ENCODE measurements around the gene MAD1L1.
"Not testable (repeated sequence)": the region's sequence is repeated elsewhere in the genome, so short reads cannot be mapped to it uniquely, and the experiment has no call there.

Gene MAD1L1

DNA sequence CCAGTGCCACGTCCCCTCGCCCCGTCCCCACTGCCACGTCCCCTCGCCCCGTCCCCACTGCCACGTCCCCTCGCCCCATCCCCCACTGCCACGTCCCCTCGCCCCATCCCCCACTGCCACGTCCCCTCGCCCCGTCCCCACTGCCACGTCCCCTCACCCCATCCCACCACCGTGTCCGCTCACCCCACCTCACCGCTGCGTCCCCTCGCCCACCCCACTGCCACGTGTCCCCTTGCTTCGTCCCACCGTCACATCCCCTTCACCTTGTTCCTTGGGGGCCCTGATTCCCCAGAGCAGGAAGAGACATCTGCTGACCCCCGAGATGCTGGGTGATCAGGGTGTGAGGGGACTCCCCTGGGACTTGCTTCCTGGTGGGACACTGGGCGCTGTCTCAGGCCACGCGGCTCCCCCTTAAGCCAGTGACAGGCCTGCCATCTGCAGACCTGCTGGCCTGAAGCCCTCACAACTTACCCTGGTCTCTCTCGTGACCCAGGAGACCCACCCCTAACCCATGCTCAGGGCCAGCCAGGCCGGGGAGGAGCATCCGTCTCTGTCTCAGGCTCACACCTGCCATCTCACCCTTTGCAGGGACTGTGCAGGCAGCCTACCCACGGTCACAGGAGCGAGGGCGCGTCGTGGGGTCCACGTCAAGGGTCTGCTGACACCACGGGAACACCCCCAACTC, 302.2 kb downstream of the MAD1L1 start:
- H3K9me3 ChIP-seq (ENCODE audit: severe bottlenecking): no peaks in the 10 kb centered on the region

GRCh38 chr7:1929349-1929925, 303.3 kb downstream of the MAD1L1 start:
- H3K9me3 ChIP-seq (ENCODE audit: severe bottlenecking); H3K27ac ChIP-seq (ENCODE audit: poor library complexity, severe bottlenecking); H3K4me3 ChIP-seq (ENCODE audit: severe bottlenecking); H3K27me3 ChIP-seq (ENCODE audit: insufficient read depth, poor library complexity, severe bottlenecking); H3K4me1 ChIP-seq (ENCODE audit: insufficient read depth, poor library complexity, severe bottlenecking); DNase-seq (ENCODE audit: low spot score); ATAC-seq (ENCODE audit: low read depth); H3K36me3 ChIP-seq (ENCODE audit: low read depth): not testable (repeated sequence)

More for the DNA sequence above, 302.2 kb downstream of the MAD1L1 start:
- TF ChIP-seq, protein P1, sequence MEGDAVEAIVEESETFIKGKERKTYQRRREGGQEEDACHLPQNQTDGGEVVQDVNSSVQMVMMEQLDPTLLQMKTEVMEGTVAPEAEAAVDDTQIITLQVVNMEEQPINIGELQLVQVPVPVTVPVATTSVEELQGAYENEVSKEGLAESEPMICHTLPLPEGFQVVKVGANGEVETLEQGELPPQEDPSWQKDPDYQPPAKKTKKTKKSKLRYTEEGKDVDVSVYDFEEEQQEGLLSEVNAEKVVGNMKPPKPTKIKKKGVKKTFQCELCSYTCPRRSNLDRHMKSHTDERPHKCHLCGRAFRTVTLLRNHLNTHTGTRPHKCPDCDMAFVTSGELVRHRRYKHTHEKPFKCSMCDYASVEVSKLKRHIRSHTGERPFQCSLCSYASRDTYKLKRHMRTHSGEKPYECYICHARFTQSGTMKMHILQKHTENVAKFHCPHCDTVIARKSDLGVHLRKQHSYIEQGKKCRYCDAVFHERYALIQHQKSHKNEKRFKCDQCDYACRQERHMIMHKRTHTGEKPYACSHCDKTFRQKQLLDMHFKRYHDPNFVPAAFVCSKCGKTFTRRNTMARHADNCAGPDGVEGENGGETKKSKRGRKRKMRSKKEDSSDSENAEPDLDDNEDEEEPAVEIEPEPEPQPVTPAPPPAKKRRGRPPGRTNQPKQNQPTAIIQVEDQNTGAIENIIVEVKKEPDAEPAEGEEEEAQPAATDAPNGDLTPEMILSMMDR (IDR thresholded peaks at IDR 0.05; ENCODE audit: poor library complexity, severe bottlenecking): no peak
- ATAC-seq (ENCODE audit: low read depth): no peak
- Histone ChIP-seq H3K27me3 (ENCODE audit: insufficient read depth, poor library complexity, severe bottlenecking) (no peaks in the 10 kb centered on the region), H3K4me1 (ENCODE audit: insufficient read depth, poor library complexity, severe bottlenecking) (peaks cover 5% of the 10 kb centered on the region), H3K36me3 (ENCODE audit: low read depth) (no peaks in the 10 kb centered on the region), H3K27ac (ENCODE audit: poor library complexity, severe bottlenecking) (peak overlapping the region; percentile 13), H3K4me3 (ENCODE audit: severe bottlenecking) (no peak overlapping the region)
- no peak for DNase-seq (ENCODE audit: low spot score)

- H3K4me3 ChIP-seq (ENCODE audit: severe bottlenecking): no peak overlapping the region
- TF ChIP-seq, protein P1 (IDR thresholded peaks at IDR 0.05; ENCODE audit: poor library complexity, severe bottlenecking): no peak
- DNase-seq (ENCODE audit: low spot score) (no peak), ATAC-seq (ENCODE audit: low read depth) (no peak)
- H3K9me3 ChIP-seq (ENCODE audit: severe bottlenecking): no peaks in the 10 kb centered on the region
- no peaks in the 10 kb centered on the region for H3K36me3 ChIP-seq (ENCODE audit: low read depth)
- H3K27me3 ChIP-seq (ENCODE audit: insufficient read depth, poor library complexity, severe bottlenecking): no peaks in the 10 kb centered on the region
- H3K4me1 ChIP-seq (ENCODE audit: insufficient read depth, poor library complexity, severe bottlenecking): peaks cover 5% of the 10 kb centered on the region
- H3K27ac ChIP-seq (ENCODE audit: poor library complexity, severe bottlenecking): no peak overlapping the region
Measured at GRCh38 chr7:1928645-1929348, 303.9 kb downstream of the MAD1L1 start.

DNA sequence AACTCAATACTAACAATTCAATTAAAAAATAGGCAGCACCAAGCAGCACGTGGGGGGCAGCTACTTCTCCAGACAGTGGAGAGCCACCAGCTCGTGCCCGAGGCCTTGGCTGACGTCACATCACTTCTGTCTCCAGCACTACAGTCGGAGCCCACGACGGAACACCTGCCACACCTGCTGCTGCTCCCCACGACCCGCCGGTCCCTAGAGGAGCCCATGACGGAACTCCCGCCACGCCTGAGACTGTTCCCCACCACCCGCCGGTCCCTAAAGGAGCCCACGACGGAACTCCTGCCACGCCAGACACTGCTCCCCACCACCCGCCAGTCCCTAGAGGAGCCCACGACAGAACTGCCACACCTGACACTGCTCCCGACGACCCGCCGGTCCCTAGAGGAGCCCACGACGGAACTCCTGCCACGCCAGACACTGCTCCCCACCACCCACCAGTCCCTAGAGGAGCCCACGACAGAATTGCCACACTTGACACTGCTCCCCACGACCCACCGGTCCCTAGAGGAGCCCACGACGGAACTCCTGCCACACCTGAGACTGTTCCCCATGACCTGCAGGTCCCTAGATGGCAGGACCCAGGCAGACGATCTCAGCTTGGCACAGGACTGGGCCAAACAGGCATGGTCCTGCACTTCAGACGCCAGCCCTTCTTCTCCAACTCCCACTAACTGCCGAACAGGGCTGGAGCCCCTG, 304.7 kb downstream of the MAD1L1 start:
- TF ChIP-seq, protein P1 (IDR thresholded peaks at IDR 0.05; ENCODE audit: poor library complexity, severe bottlenecking): no peak
- Histone ChIP-seq H3K27ac (ENCODE audit: poor library complexity, severe bottlenecking) (no peak overlapping the region), H3K27me3 (ENCODE audit: insufficient read depth, poor library complexity, severe bottlenecking) (no peaks in the 10 kb centered on the region), H3K4me3 (ENCODE audit: severe bottlenecking) (no peak overlapping the region), H3K9me3 (ENCODE audit: severe bottlenecking) (no peaks in the 10 kb centered on the region), H3K4me1 (ENCODE audit: insufficient read depth, poor library complexity, severe bottlenecking) (peaks cover 5% of the 10 kb centered on the region), H3K36me3 (ENCODE audit: low read depth) (no peaks in the 10 kb centered on the region)
- DNase-seq (ENCODE audit: low spot score) (no peak), ATAC-seq (ENCODE audit: low read depth) (no peak)

DNA sequence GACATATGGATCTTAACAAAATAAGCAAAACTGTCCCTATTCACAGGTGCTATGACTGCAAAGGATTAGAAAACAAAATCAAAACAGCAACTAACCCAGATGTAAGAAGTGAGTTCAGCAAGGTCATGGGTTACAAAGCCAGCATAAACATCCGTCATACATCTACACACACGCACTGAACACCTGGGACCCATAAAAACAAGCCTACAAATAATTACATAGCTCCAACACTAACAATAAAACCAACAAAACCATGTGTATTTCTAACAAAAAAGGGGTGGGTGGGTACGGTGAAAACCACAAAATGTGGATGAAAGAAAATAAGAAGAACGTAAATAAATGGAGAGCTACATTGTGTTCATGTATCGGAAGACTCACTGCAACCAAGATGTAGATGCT, 305.8 kb downstream of the MAD1L1 start:
- H3K4me3 ChIP-seq (ENCODE audit: severe bottlenecking): no peak overlapping the region
- ATAC-seq (ENCODE audit: low read depth) (no peak), DNase-seq (ENCODE audit: low spot score) (no peak)
- H3K27ac ChIP-seq (ENCODE audit: poor library complexity, severe bottlenecking): no peak overlapping the region
- TF ChIP-seq, protein P1 (IDR thresholded peaks at IDR 0.05; ENCODE audit: poor library complexity, severe bottlenecking): no peak
- H3K36me3 ChIP-seq (ENCODE audit: low read depth): no peaks in the 10 kb centered on the region
- H3K9me3 ChIP-seq (ENCODE audit: severe bottlenecking): no peaks in the 10 kb centered on the region
- H3K27me3 ChIP-seq (ENCODE audit: insufficient read depth, poor library complexity, severe bottlenecking): no peaks in the 10 kb centered on the region
- peaks cover 5% of the 10 kb centered on the region for H3K4me1 ChIP-seq (ENCODE audit: insufficient read depth, poor library complexity, severe bottlenecking)

Measured in RWPE2 (cell line).